HepG2 (cell line): Measurements from ENCODE around the gene ZMIZ2. TPM values are rescaled to one million over a fixed set of nuclear protein-coding genes. Genes with fewer than 3 reads are reported as not detected.
A peak's percentile ranks its signal among the peaks of the same experiment; 100 is the strongest.

ENCODE experiments used
- ATAC-seq: fragments of 200-7000 bp; cut with Tn5 transposase; 3 replicates; pipeline ENCODE4 v1.9.1; 2020; ENCODE audit warnings: mild to moderate bottlenecking, moderate library complexity
- BruUV-seq: library from RNA; stranded (reverse); fragments of 400-500 nt; replicated peaks from 2 replicates; lab custom pipeline; 2021; lab: Mats Ljungman, UMichigan
- CTCF ChIA-PET: fragments of 300-600 bp; formaldehyde crosslinking; extraction: SDS; loops from one replicate; lab custom pipeline; 2021; ENCODE audit warnings: low total read pairs, inconsistent platforms, low intra/inter-chr PET ratio; lab: Yijun Ruan, JAX
- POLR2A ChIA-PET: fragments of 350-600 bp; sonication (Branson Sonifier 250); formaldehyde crosslinking; loops from one replicate; lab custom pipeline; 2020; ENCODE audit warnings: antibody characterized with exemption, inconsistent platforms; lab: Yijun Ruan, JAX
- DNase-seq: peaks from one replicate; pipeline ENCODE4 v3.0.0-alpha.2; 2015; ENCODE audit warnings: low spot score
- FAIRE-seq: peaks from 3 replicates; lab custom pipeline; 2011; peaks lifted over from hg19 to GRCh38; lab: Jason Lieb, UNC
- H2AFZ ChIP-seq: one replicate; pipeline ENCODE4 v1.6.1; 2011; ENCODE audit warnings: low read length, inconsistent platforms
- H3K27ac ChIP-seq: fragments of 300-600 bp; 3 replicates; pipeline ENCODE4 v1.8.0; 2011; ENCODE audit warnings: mixed run types, mild to moderate bottlenecking, mixed read lengths, low read length, inconsistent platforms; ENCODE audit not compliant: insufficient read depth; ENCODE audit errors: extremely low read length
- H3K27me3 ChIP-seq, 2 experiments: fragments of 200-600 bp in 1 of 2; 2 replicates in 1 of 2; 3 replicates in 1 of 2; pipeline versions ENCODE4 v1.6.0 to v1.8.0; 2011; ENCODE audit warnings: low read length in 2 of 2, mild to moderate bottlenecking in 2 of 2, moderate library complexity in 2 of 2, inconsistent platforms in 1 of 2; ENCODE audit not compliant: insufficient read depth in 2 of 2, control insufficient read depth in 1 of 2
- H3K36me3 ChIP-seq, 2 experiments: fragments of 200-600 bp in 1 of 2; replicated peaks in 1 of 2; 2 replicates in 1 of 2; 3 replicates in 1 of 2; pipeline versions ENCODE4 v1.5.1 to v1.8.0; 2011; ENCODE audit warnings: low read length in 2 of 2, inconsistent platforms in 1 of 2; ENCODE audit not compliant: insufficient read depth in 2 of 2, control insufficient read depth in 1 of 2
- H3K4me1 ChIP-seq: 2 replicates; pipeline ENCODE4 v1.5.1; 2012; ENCODE audit warnings: low read length, inconsistent platforms; ENCODE audit not compliant: insufficient read depth
- H3K4me2 ChIP-seq: 2 replicates; pipeline ENCODE4 v1.6.0; 2011; ENCODE audit warnings: low read depth, low read length, inconsistent platforms
- H3K4me3 ChIP-seq, 3 experiments: fragments of 200-600 bp in 1 of 3; sonication (generic), shearing (Covaris generic) in 1 of 3; replicated peaks in 1 of 3; 2 replicates each; pipeline ENCODE4 v1.5.1; 2011 to 2016; ENCODE audit warnings: low read length in 3 of 3, inconsistent platforms in 2 of 3, low read depth in 2 of 3, mild to moderate bottlenecking in 2 of 3, control low read depth in 1 of 3, mixed read lengths in 1 of 3; ENCODE audit not compliant: insufficient read depth in 1 of 3
- H3K79me2 ChIP-seq: one replicate; pipeline ENCODE4 v1.6.1; 2011; ENCODE audit warnings: low read length, inconsistent platforms; ENCODE audit not compliant: insufficient read depth
- H3K9ac ChIP-seq: 2 replicates; pipeline ENCODE4 v1.6.0; 2011; ENCODE audit warnings: mild to moderate bottlenecking, low read depth, low read length, inconsistent platforms; ENCODE audit not compliant: insufficient read depth
- H3K9me3 ChIP-seq: 2 replicates; pipeline ENCODE4 v1.5.1; 2012; ENCODE audit warnings: mild to moderate bottlenecking, low read length
- H4K20me1 ChIP-seq: 2 replicates; pipeline ENCODE4 v1.6.0; 2011; ENCODE audit warnings: inconsistent platforms, mild to moderate bottlenecking, low read length, moderate library complexity; ENCODE audit not compliant: insufficient read depth
- DZIP1 ChIP-seq: sonication (generic); formaldehyde crosslinking; IDR thresholded peaks from 2 replicates; pipeline ENCODE4 v1.5.0; 2020; ENCODE audit warnings: mild to moderate bottlenecking, missing genetic modification reagents
- E2F2 ChIP-seq: sonication (generic); formaldehyde crosslinking; IDR thresholded peaks from 2 replicates; pipeline ENCODE4 v1.4.0; 2020; ENCODE audit warnings: missing genetic modification reagents, borderline replicate concordance
- FOXA1 ChIP-seq, 2 experiments: fragments of 450-650 bp in 1 of 2; sonication (generic) in 1 of 2; formaldehyde crosslinking in 1 of 2; IDR thresholded peaks; 2 replicates each; pipeline versions ENCODE4 v1.4.0 to v1.6.1; 2016 to 2020; ENCODE audit warnings: missing genetic modification reagents in 1 of 2
- FOXK1 ChIP-seq: sonication (generic); formaldehyde crosslinking; IDR thresholded peaks from 2 replicates; pipeline ENCODE4 v1.4.0; 2020; ENCODE audit warnings: low read depth, missing genetic modification reagents, borderline replicate concordance
- FOXP1 ChIP-seq, 2 experiments: fragments of 450-650 bp in 1 of 2; IDR thresholded peaks; 2 replicates each; pipeline ENCODE4 v1.6.1; 2017 to 2018; ENCODE audit warnings: antibody characterized with exemption in 1 of 2
- HNF4A ChIP-seq: sonication (generic); formaldehyde crosslinking; IDR thresholded peaks from 2 replicates; pipeline ENCODE4 v1.4.0; 2020; ENCODE audit warnings: missing genetic modification reagents
- MBD4 ChIP-seq: IDR thresholded peaks from 2 replicates; pipeline ENCODE4 v1.6.1; 2012; ENCODE audit warnings: low read length, inconsistent platforms, borderline replicate concordance
- NFATC3 ChIP-seq: sonication (generic); formaldehyde crosslinking; IDR thresholded peaks from 2 replicates; pipeline ENCODE4 v1.5.1; 2020; ENCODE audit warnings: mild to moderate bottlenecking, missing genetic modification reagents
- POLR2AphosphoS5 ChIP-seq: IDR thresholded peaks from 2 replicates; pipeline ENCODE4 v1.6.1; 2012; ENCODE audit warnings: low read depth, low read length
- SUZ12 ChIP-seq: fragments of 150-350 bp; IDR thresholded peaks from 2 replicates; pipeline ENCODE4 v1.6.1; 2014; ENCODE audit warnings: low read depth, low read length
- U2AF1 ChIP-seq: fragments of 200-400 bp; formaldehyde crosslinking; optimal IDR thresholded peaks from 2 replicates; pipeline ENCODE3; 2017; ENCODE audit warnings: mild to moderate bottlenecking, low read depth, low read length
- ZNF687 ChIP-seq: sonication (generic); formaldehyde crosslinking; IDR thresholded peaks from 2 replicates; pipeline ENCODE4 v1.5.1; 2020; ENCODE audit warnings: mild to moderate bottlenecking, missing genetic modification reagents, moderate library complexity
- whole genome bisulfite sequencing: methylation state at CpG from one replicate; pipeline ENCODE4 v1.1.6; 2017; ENCODE audit warnings: low lambda C conversion rate; 5-methylcytosine and 5-hydroxymethylcytosine counted together
- in situ Hi-C: cut with HindIII; loops from 2 replicates; pipeline ENCODE4 v1.10.0; 2017; ENCODE audit warnings: low pct_unique_long_range_greater_than_20kb; ENCODE audit not compliant: extremely low pct_ligation_motif_present
- intact Hi-C: fragments of 100-400 bp; cut with micrococcal nuclease; formaldehyde crosslinking; loops from one replicate; pipeline ENCODE4 v1.10.0; 2022; ENCODE audit not compliant: unreplicated experiment
- polyA plus RNA-seq, 8 experiments: library from polyadenylated mRNA; depleted of rRNA in 3 of 8; stranded (reverse) in 7 of 8; unstranded in 1 of 8; fragments of >200 nt; fragmentation: Illumina TruSeq in 4 of 8; extraction: Trizol in 4 of 8; gene quantifications; 2 replicates each; pipeline versions ENCODE4 v1.2.1 to v1.2.3, GENCODE V29; 2011 to 2016; ENCODE audit warnings: low read depth in 4 of 8, missing spikeins in 1 of 8, mixed read lengths in 1 of 8; ENCODE audit not compliant: insufficient read depth in 1 of 8
- total RNA-seq, 5 experiments: library from RNA; depleted of rRNA; stranded (reverse); fragments of >200 nt; fragmentation: Illumina TruSeq; extraction: Trizol; gene quantifications; 2 replicates each; pipeline ENCODE4 v1.2.3, GENCODE V29; 2016; ENCODE audit warnings: low read depth in 1 of 5

The ZMIZ2 gene
- total and polyA plus RNA-seq, 2 of the 13 experiments (the other 11 are each of a cell fraction or from before 2014, with no cell fraction given), result 4.9 to 7.9 TPM

GRCh38 chr7:44798649-44799305, 50.1 kb downstream of the ZMIZ2 start:
- FAIRE-seq, result no peak
- TF ChIP-seq U2AF1 (no peak), ZNF687 (CRISPR knock-in tag) (no peak), FOXA1 (IDR thresholded peaks at IDR 0.05) (no peak), FOXA1 (CRISPR knock-in tag; IDR thresholded peaks at IDR 0.05) (no peak), FOXP1 (IDR thresholded peaks at IDR 0.05) (no peak), FOXP1 (CRISPR knock-in tag; IDR thresholded peaks at IDR 0.05) (no peak), MBD4 (0 out of 2 replicates have a peak, but pooled peaks have one; percentile 54), HNF4A (CRISPR knock-in tag) (no peak), DZIP1 (CRISPR knock-in tag) (no peak), FOXK1 (CRISPR knock-in tag) (no peak), POLR2AphosphoS5 (peak; percentile 42; the same call in 1 of the 2 replicates), NFATC3 (CRISPR knock-in tag) (no peak), E2F2 (CRISPR knock-in tag) (no peak), SUZ12 (no peak)

More at GRCh38 chr7:44798649-44799305, 50.1 kb downstream of the ZMIZ2 start:
- BruUV-seq, result no TSS peak
- peak overlapping the region; percentile 91 for H3K9ac ChIP-seq
- CTCF ChIA-PET, result no interaction called here
- H3K4me2 ChIP-seq, result peak overlapping the region; percentile 98
- H3K36me3 ChIP-seq, result peaks cover 10 to 45% of the 10 kb centered on the region in 2 experiments
- H3K27me3 ChIP-seq, result no peaks in the 10 kb centered on the region; a peak in 1 of 5 replicates
- H3K9me3 ChIP-seq, result no peaks in the 10 kb centered on the region
- in situ Hi-C loops, result no loop called here
- H3K79me2 ChIP-seq, result peaks cover 34% of the 10 kb centered on the region
- no peak overlapping the region for H2AFZ ChIP-seq
- ATAC-seq (no peak), DNase-seq (no peak)
- H4K20me1 ChIP-seq, result peaks cover 49% of the 10 kb centered on the region
- POLR2A ChIA-PET, result interaction anchor here (1.1 to 2.4 kb wide), 5 partner anchors 12 to 224 kb away, joined by 3 to 20 read pairs (median 5); partner anchors contain the start of genes DDX56 and H2AZ2
- intact Hi-C loops, result loop anchor here (5.0 to 10.0 kb wide), 2 partner anchors 211 to 1766 kb away; no protein-coding TSS in a partner anchor
- WGBS, result 24% methylated on average over 2 of the region's 2 CpGs
- peaks cover 36% of the 10 kb centered on the region for H3K4me1 ChIP-seq
- H3K27ac ChIP-seq, result peak overlapping the region; percentile 6
- H3K4me3 ChIP-seq, result peak overlapping the region; percentile 80 to 86 (median 85); a peak in 5 of 6 replicates
